ENCODE measurements around the gene NLRP6.
"Not testable (repeated sequence)": the region's sequence is repeated elsewhere in the genome, so short reads cannot be mapped to it uniquely, and the experiment has no call there.

Gene NLRP6

GRCh38 chr11:294780-295179 is 16.6 kb downstream of the NLRP6 start:
- DNase-seq: no peak

DNA sequence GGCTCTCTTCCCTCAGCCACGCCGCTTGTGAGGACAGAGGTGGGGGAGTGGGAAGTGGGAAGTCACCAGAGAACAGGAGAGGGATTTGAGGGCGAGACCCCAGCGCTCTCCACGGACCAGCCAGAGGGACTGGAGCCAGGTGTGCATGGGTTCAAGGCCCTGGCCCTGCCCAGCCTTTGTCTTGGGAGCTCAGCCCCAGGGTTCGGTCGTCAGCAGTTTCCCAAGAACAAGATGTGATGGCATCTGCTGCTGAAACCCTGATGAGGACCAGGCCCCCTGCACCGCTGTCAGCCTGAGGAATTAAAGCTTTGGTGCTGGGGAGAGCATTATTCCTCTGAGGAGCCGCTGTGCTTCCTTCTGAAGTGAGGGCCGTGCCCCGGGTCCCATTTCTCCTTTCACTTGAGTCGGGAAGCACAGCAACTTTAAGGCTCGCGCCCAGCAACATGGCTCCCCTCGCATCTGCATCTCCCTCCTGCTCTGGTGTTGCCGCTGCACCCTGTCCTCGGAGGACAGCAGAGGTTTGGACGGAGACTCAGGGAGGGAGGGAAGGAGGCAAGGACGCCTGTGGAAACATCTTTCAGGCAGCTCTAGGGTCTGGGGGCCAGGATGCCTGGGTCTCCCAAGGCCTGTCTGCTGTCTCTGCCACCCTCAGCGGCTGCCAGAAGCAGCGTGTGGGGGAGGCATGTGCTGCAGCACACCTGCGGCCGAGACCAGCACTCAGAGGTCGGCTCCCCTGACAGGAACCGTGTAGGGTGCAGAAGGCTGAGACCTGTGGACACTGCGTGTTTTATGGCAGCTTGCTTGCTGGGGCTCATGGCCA is 17.4 kb downstream of the NLRP6 start:
- DNase-seq: no peak

GRCh38 chr11:296171-297050 is 18.2 kb downstream of the NLRP6 start:
- no peak for DNase-seq

- DNase-seq: no peak
Observed at GRCh38 chr11:297051-297585, 18.9 kb downstream of the NLRP6 start.

DNA sequence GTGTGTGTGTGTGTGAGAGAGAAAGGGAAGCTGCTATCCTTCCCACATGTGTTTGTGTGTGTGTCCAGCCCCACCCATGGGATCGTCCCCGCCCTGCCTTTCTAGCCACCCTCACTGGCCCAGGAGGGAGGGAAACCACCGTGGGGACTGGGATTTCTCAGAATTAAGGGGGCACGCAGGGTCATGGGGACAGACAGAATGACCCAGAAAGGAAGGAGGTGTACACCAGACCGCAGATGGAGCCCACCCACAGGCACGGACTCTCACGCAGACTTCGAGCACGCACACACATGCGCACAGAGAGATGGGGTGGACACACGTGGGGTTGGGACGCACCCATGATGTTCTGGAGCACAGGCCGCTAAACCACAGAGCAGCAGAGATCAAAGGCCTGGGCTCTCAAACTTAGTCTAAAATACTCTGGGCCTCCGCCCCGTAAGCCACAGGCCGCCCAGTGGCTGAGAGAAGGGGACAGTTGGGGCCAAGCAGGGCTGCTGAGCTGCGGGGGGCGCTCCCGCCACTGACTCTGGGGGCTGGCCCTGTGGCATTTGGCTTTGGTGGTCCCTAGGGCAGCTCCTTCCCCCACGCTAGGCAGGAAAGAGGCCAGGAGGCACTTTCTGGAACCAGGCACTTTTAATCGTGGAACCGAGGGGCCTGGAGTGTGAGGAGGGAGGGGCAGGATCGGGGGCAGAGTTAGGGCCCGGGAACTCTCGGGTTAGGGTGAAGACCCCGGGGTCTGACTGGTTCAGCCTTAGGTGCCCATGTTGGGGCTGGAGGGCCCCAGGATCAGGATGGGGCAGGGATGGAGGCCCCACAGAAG is 19.6 kb downstream of the NLRP6 start:
- DNase-seq: no peak

DNA sequence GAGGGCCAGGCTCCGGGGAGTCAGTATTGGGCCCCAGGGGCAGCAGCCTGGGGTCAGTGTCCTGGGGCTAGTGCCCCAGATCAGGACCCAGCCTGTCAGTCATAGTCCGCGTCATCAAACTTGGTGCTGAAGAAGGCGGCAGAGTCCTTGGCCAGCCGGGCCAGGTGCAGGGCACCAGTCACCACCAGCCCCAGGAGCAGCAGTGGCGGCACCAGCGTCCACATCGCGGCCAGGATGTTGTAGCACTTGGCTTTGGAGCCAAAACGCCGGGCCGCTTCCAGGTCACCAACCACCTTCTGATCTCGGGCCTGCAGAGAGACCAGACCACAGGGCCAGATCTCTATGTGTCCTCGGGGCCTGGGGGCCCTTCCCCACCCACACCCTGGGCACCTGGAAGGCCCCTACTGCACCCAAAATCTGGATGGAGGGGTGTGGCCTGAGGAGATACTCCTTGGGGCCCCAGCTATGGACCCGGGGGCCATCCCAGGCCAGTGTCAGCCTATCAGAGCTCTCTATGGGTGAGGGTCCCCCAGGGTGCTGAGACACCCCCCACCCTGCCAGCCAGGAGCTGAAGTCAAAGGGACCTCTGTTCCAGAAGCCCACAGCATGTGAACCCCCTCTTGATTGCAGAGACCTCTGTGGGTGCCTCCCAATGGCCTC is 20.3 kb downstream of the NLRP6 start:
- no peak for DNase-seq

- DNase-seq: no peak
Observed at GRCh38 chr11:299081-299891, 21.1 kb downstream of the NLRP6 start, which contains the start of gene IFITM5. TSS of gene IFITM5 (minus strand) at chr11:299526. CDS start at chr11:299490, 36 bp downstream.

DNA sequence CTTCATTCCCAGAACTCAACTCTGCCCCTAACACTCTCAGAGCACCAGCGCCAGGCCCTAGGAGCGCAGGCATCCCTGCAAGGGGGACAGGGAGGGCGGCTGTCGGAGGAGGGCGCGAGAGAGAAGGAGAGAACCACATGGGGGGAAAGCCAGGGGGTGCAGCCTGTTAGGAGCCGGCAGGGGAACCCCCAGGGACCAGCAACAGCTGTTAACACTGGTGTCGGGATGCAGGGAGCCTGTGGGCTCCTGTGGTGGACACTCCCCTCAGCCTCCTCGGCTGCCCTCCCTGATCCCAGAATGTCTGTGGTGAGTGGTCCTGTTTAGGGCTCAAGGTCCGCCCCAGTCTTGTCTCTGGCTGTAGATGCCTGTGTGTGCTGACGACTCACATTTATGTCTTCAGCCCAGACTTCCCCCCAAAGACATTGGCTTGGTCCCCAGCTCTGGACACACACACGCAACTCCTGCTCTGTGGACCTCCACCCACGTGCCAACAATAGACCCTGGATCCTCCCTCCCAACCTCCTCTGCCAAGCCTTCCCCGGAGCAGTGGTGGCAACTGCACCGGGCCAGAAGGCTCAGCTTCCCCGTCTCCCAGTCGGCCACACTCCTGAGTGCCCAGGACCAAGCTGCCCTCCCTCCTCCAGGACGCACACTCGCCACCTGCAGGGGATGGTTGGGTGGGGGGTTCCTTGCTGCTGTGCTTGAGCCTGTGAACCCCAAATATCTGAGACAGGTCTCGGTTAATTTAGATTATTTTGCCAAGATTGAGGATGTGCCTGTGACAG is 21.9 kb downstream of the NLRP6 start:
- DNase-seq: no peak

- DNase-seq: no peak
Observed at GRCh38 chr11:303363-303762, 25.2 kb downstream of the NLRP6 start.

GRCh38 chr11:304061-304506 is 25.9 kb downstream of the NLRP6 start:
- no peak for DNase-seq

GRCh38 chr11:304915-305843 is 27.0 kb downstream of the NLRP6 start:
- DNase-seq: peak; percentile 52

DNA sequence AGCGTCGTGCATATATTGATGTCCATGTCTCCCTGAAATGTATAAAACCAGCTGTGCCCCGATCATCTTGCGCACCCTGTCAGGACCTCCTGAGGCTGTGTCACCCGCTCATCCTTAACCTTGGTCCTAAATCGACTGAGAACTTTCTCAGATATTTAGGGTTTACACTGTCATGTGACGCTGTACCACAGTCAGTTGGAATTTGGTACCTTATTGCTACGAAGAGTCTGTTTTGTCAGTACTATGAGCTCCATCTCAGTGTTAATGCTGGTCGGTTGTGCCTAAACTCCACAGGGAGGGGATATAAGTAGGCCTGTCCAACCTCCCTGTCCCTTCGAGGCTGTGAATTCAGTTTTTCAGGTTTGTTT is 27.6 kb downstream of the NLRP6 start:
- DNase-seq: no peak

- no peak for DNase-seq
Observed at GRCh38 chr11:306645-307371, 28.6 kb downstream of the NLRP6 start.

- DNase-seq: not testable (repeated sequence)
Observed at GRCh38 chr11:307766-308708, 29.8 kb downstream of the NLRP6 start, which contains the start of gene IFITM2. TSS of gene IFITM2 (plus strand) at chr11:307816. CDS start at chr11:308193, 377 bp downstream.

GRCh38 chr11:308740-309665 is 30.8 kb downstream of the NLRP6 start:
- DNase-seq: not testable (repeated sequence)

- DNase-seq: not testable (repeated sequence)
Observed at GRCh38 chr11:309979-310572, 31.9 kb downstream of the NLRP6 start.

Data from NCI-H1694 treated with DMSO at 0.1 percent for 48 hours (cell line).